Esophagus squamous epithelium (tissue), 4 donors: ENCODE measurements around the gene GLRA1.

Experiments used
- POLR2A ChIP-seq, 4 donors: fragments of 450-650 bp; IDR thresholded peaks; one replicate each; pipeline ENCODE4 v1.6.1; 2017; ENCODE audit warnings: antibody characterized with exemption in 4 of 4, mild to moderate bottlenecking in 4 of 4, moderate library complexity in 3 of 4
- TF ChIP-seq, protein P1 (sequence below), 6 experiments: fragments of 450-650 bp in 4 of 6; fragments of 200-600 bp in 2 of 6; sonication (generic) in 2 of 6; IDR thresholded peaks; one replicate each; pipeline ENCODE4 v1.5.1; 2016 to 2019; ENCODE audit warnings: antibody characterized with exemption in 6 of 6, mild to moderate bottlenecking in 4 of 6, moderate library complexity in 4 of 6

DNA sequence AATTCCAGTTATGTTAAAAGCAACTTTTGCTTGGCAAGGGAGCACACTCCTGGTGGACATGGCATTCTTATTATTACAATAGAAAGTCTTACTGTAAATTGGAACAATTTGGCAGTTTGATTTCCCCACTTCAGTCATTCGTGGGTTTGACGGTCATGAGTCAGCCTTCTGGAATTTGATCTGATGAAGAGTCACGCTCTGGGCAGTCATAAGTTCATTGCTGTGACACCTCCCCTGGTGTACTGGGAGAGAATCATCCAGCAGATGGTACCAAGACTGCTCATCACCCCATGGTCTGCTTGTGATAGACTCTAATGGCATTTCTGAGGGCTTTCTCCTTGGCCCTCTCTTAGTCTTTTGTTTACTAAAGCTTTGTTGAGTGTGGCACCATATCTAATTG is 53.8 kb downstream of the GLRA1 start:
- TF ChIP-seq, protein P1, sequence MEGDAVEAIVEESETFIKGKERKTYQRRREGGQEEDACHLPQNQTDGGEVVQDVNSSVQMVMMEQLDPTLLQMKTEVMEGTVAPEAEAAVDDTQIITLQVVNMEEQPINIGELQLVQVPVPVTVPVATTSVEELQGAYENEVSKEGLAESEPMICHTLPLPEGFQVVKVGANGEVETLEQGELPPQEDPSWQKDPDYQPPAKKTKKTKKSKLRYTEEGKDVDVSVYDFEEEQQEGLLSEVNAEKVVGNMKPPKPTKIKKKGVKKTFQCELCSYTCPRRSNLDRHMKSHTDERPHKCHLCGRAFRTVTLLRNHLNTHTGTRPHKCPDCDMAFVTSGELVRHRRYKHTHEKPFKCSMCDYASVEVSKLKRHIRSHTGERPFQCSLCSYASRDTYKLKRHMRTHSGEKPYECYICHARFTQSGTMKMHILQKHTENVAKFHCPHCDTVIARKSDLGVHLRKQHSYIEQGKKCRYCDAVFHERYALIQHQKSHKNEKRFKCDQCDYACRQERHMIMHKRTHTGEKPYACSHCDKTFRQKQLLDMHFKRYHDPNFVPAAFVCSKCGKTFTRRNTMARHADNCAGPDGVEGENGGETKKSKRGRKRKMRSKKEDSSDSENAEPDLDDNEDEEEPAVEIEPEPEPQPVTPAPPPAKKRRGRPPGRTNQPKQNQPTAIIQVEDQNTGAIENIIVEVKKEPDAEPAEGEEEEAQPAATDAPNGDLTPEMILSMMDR (IDR thresholded peaks at IDR 0.05): no peak
- no peak for TF ChIP-seq POLR2A (IDR thresholded peaks at IDR 0.05)
